ENCODE results near the gene VWA5A.

- no peak for TF ChIP-seq POLR2A (IDR thresholded peaks at IDR 0.05)
- no peak for TF ChIP-seq CTCF (IDR thresholded peaks at IDR 0.05)
Observed at GRCh38 chr11:124167826-124168231, 52.6 kb downstream of the VWA5A start.

All from adrenal gland (tissue), 5 donors.